Lower leg skin (tissue), 3 donors: ENCODE data around the gene TCP10L.

Experiments
- CTCF ChIP-seq, 3 donors: fragments of 450-650 bp; IDR thresholded peaks; one replicate each; pipeline ENCODE4 v1.5.1; 2016; ENCODE audit warnings: antibody characterized with exemption in 3 of 3, mild to moderate bottlenecking in 3 of 3, moderate library complexity in 2 of 3
- POLR2A ChIP-seq, 2 donors: fragments of 450-650 bp; IDR thresholded peaks; one replicate each; pipeline ENCODE4 v1.6.1; 2016 to 2017; ENCODE audit warnings: antibody characterized with exemption in 2 of 2, mild to moderate bottlenecking in 1 of 2, moderate library complexity in 1 of 2

GRCh38 chr21:32569261-32570230 lies 15.8 kb downstream of the TCP10L start:
- TF ChIP-seq CTCF (IDR thresholded peaks at IDR 0.05) = peak in 1 of 3 donors; percentile 65
- TF ChIP-seq POLR2A (IDR thresholded peaks at IDR 0.05) = no peak
